Neural cell (in vitro differentiated cells): Measurements from ENCODE around the gene SLC43A3. TPM values are rescaled to one million over a fixed set of nuclear protein-coding genes. Genes with fewer than 3 reads are reported as not detected.

Experiments used
- H2AFZ ChIP-seq: fragments of 200-600, 300-800 bp; sonication (generic), shearing (Covaris generic); 2 replicates; pipeline ENCODE4 v1.6.0; 2014; ENCODE audit warnings: low read depth, mild to moderate bottlenecking, antibody characterized with exemption, low read length, moderate library complexity
- H3F3A ChIP-seq: fragments of 200-600 bp; shearing (Covaris generic); 2 replicates; pipeline ENCODE4 v1.6.1; 2016; ENCODE audit warnings: mild to moderate bottlenecking, moderate library complexity, mixed read lengths, antibody characterized with exemption, low read length; ENCODE audit not compliant: insufficient read depth, poor library complexity, severe bottlenecking
- H3K27ac ChIP-seq: fragments of 200-600, 300-800 bp; sonication (generic), shearing (Covaris generic); 2 replicates; pipeline ENCODE4 v1.5.1; 2014; ENCODE audit warnings: mild to moderate bottlenecking, low read length, moderate library complexity
- H3K27me3 ChIP-seq: fragments of 300-800, 200-600 bp; sonication (generic), shearing (Covaris generic); 2 replicates; pipeline ENCODE4 v1.6.0; 2014; ENCODE audit warnings: mild to moderate bottlenecking, low read depth, low read length, moderate library complexity; ENCODE audit not compliant: insufficient read depth
- H3K36me3 ChIP-seq: fragments of 300-800, 200-600 bp; sonication (generic), shearing (Covaris generic); 2 replicates; pipeline ENCODE4 v1.5.1; 2014; ENCODE audit warnings: mild to moderate bottlenecking, antibody characterized with exemption, low read length, moderate library complexity; ENCODE audit not compliant: insufficient read depth
- H3K4me2 ChIP-seq: fragments of 300-800, 200-600 bp; sonication (generic), shearing (Covaris generic); 2 replicates; pipeline ENCODE4 v1.6.0; 2014; ENCODE audit warnings: mild to moderate bottlenecking, low read length
- H3K4me3 ChIP-seq: fragments of 300-800, 200-600 bp; sonication (generic), shearing (Covaris generic); 2 replicates; pipeline ENCODE4 v1.5.1; 2014; ENCODE audit warnings: mild to moderate bottlenecking, low read length, moderate library complexity
- H3K79me2 ChIP-seq: fragments of 200-600 bp; shearing (Covaris generic); replicated peaks from 2 replicates; pipeline ENCODE4 v1.6.0; 2014; ENCODE audit warnings: mild to moderate bottlenecking, low read length, moderate library complexity; ENCODE audit not compliant: insufficient read depth
- H3K9ac ChIP-seq: fragments of 300-800, 200-600 bp; sonication (generic), shearing (Covaris generic); 2 replicates; pipeline ENCODE4 v1.6.1; 2016; ENCODE audit warnings: mild to moderate bottlenecking, low read length, mixed read lengths
- H3K9me2 ChIP-seq: fragments of 200-600 bp; shearing (Covaris generic); 2 replicates; pipeline ENCODE4 v1.6.1; 2016; ENCODE audit warnings: mild to moderate bottlenecking, low read length, mixed read lengths; ENCODE audit not compliant: insufficient read depth
- H3K9me3 ChIP-seq: fragments of 200-600, 300-800 bp; sonication (generic), shearing (Covaris generic); 2 replicates; pipeline ENCODE4 v1.6.1; 2016; ENCODE audit warnings: mild to moderate bottlenecking, mixed run types, low read length, moderate library complexity, mixed read lengths
- H4K20me1 ChIP-seq: fragments of 200-600 bp; shearing (Covaris generic); 2 replicates; pipeline ENCODE4 v1.6.1; 2016; ENCODE audit warnings: mild to moderate bottlenecking, mixed run types; ENCODE audit not compliant: insufficient read depth
- CTCF ChIP-seq: fragments of 450-650 bp; IDR thresholded peaks from 2 replicates; pipeline ENCODE4 v1.5.1; 2014; ENCODE audit warnings: antibody characterized with exemption, mild to moderate bottlenecking, moderate library complexity; ENCODE audit not compliant: poor library complexity, severe bottlenecking
- EP300 ChIP-seq: fragments of 450-650 bp; conservative IDR thresholded peaks from 2 replicates; pipeline ENCODE4 v1.6.1; 2014; ENCODE audit warnings: antibody characterized with exemption, mild to moderate bottlenecking, moderate library complexity; ENCODE audit not compliant: poor library complexity, severe bottlenecking
- EZH2 ChIP-seq: fragments of 200-600, 300-800 bp; shearing (Covaris generic), sonication (generic); IDR thresholded peaks from 2 replicates; pipeline ENCODE4 v1.6.1; 2014; ENCODE audit warnings: antibody characterized with exemption, low read length, borderline replicate concordance, mild to moderate bottlenecking; ENCODE audit not compliant: insufficient read depth, poor library complexity, severe bottlenecking
- MXI1 ChIP-seq: fragments of 450-650 bp; conservative IDR thresholded peaks from 2 replicates; pipeline ENCODE4 v1.6.1; 2014; ENCODE audit warnings: antibody characterized with exemption, mild to moderate bottlenecking; ENCODE audit not compliant: poor library complexity, severe bottlenecking
- POLR2AphosphoS5 ChIP-seq: IDR thresholded peaks from 2 replicates; pipeline ENCODE4 v1.6.1; 2012
- RAD21 ChIP-seq: fragments of 450-650 bp; conservative IDR thresholded peaks from 2 replicates; pipeline ENCODE4 v1.6.1; 2014; ENCODE audit warnings: antibody characterized with exemption, mild to moderate bottlenecking, moderate library complexity
- REST ChIP-seq: IDR thresholded peaks from 2 replicates; pipeline ENCODE4 v1.6.1; 2012; ENCODE audit warnings: borderline replicate concordance
- SMC3 ChIP-seq: fragments of 450-650 bp; conservative IDR thresholded peaks from 2 replicates; pipeline ENCODE4 v1.6.1; 2014; ENCODE audit warnings: antibody characterized with exemption, mild to moderate bottlenecking, moderate library complexity; ENCODE audit not compliant: poor library complexity
- TAF1 ChIP-seq: IDR thresholded peaks from 2 replicates; pipeline ENCODE4 v1.6.1; 2012; ENCODE audit warnings: low read depth
- polyA plus RNA-seq: library from polyadenylated mRNA; depleted of rRNA; stranded (reverse); fragments of >200 nt; gene quantifications from 2 replicates; pipeline ENCODE4 v1.2.3, GENCODE V29; 2014

Gene SLC43A3
- polyA plus RNA-seq, 1 donor from 2014 or later, result 0.33 TPM

DNA sequence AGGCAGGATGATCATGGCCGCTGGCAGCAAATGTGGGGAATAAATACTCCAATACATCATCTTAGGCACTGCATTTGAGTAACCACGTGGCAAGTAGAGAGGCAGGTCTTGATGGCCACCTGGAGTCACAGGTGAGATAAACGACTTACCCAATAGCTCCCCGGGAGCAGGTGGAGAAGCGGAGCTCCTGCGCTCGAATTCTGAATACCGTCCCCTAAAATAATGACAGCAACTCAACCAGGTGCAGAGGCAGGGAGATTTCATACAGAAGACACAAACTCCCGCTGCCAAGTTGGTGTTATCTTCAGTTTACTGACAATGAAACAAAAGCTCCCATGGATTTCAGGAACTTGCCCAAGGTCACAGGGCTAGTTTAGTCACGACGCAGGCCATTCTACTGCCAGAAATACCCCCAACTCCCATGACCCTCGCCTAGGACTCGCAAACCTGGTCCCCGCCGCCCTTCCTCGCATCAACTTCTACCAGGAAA is 437 bp downstream of the SLC43A3 start:
- Histone ChIP-seq H4K20me1 (no peaks in the 10 kb centered on the region), H3K9me3 (no peaks in the 10 kb centered on the region), H2AFZ (no peak overlapping the region), H3K36me3 (no peaks in the 10 kb centered on the region), H3K27me3 (peaks cover 4% of the 10 kb centered on the region), H3F3A (no peaks in the 10 kb centered on the region), H3K4me2 (no peak overlapping the region), H3K27ac (no peak overlapping the region), H3K9me2 (no peaks in the 10 kb centered on the region), H3K9ac (no peak overlapping the region), H3K79me2 (no peaks in the 10 kb centered on the region), H3K4me3 (no peak overlapping the region)
- TF ChIP-seq TAF1 (no peak), CTCF (no peak), SMC3 (no peak), EP300 (no peak), MXI1 (no peak), RAD21 (no peak), EZH2 (no peak), REST (no peak), POLR2AphosphoS5 (no peak)

DNA sequence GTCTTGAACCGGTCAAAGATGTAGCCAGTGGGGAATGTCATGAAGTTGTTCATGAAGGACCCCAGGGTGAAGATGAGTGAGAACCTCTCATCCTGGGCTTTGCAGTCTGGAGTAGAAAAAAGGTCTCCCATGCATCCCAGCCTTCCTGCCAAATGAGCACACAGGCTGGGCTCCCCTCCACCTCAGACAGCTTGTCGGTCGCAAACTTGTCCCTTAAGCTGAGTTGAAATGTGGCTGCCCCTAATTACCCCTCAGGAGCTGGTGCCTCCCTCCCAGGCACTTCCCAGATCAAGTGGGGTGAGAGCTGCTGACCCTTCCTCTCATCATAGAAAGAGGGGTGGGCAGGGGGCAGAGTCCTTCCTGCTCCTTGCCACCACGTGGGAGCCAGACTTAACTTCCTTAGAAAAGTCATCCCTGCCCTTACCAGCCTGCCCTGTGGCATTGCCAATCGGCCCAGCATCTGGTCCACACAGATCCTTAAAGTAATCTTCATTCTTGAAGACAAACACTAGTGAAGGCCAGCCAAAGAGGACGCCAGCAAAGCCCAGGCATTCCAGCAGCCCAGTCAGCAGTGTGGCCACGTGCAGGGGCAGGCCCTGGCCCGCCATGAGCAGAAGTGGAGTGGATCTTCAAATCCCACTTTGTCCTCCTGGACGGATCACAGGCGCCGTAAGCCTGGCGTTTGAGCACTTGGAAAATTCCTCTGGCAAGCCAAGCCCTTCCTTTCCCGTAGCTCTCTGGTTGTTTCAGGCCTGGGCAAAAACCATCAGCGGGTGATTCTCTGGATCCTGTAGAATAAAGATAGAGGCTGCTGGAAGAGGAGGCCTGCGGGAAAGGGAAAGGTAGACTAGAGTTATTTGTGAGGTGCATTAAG is 1.1 kb downstream of the SLC43A3 start:
- no peak overlapping the region for H3K4me3 ChIP-seq
- no peak overlapping the region for H3K27ac ChIP-seq
- H3K4me2 ChIP-seq, result no peak overlapping the region
- H4K20me1 ChIP-seq, result no peaks in the 10 kb centered on the region
- no peak overlapping the region for H2AFZ ChIP-seq
- no peak overlapping the region for H3K9ac ChIP-seq
- no peak for TF ChIP-seq EZH2
- TF ChIP-seq RAD21, result no peak
- no peak for TF ChIP-seq CTCF
- no peak for TF ChIP-seq TAF1
- no peak for TF ChIP-seq POLR2AphosphoS5
- no peak for TF ChIP-seq EP300
- no peak for TF ChIP-seq SMC3
- no peak for TF ChIP-seq MXI1
- H3K27me3 ChIP-seq, result peaks cover 4% of the 10 kb centered on the region
- H3K36me3 ChIP-seq, result no peaks in the 10 kb centered on the region
- H3K79me2 ChIP-seq, result no peaks in the 10 kb centered on the region
- no peaks in the 10 kb centered on the region for H3K9me3 ChIP-seq
- no peaks in the 10 kb centered on the region for H3F3A ChIP-seq
- no peaks in the 10 kb centered on the region for H3K9me2 ChIP-seq
